HG03354 (cell line): ENCODE results near the gene TPD52L1.

ENCODE experiments used
- ATAC-seq: cut with Tn5 transposase; IDR thresholded peaks from one replicate; pipeline ENCODE4 v1.9.1; 2021; ENCODE audit warnings: mild to moderate bottlenecking; ENCODE audit not compliant: unreplicated experiment, poor library complexity, severe bottlenecking

Gene TPD52L1

DNA sequence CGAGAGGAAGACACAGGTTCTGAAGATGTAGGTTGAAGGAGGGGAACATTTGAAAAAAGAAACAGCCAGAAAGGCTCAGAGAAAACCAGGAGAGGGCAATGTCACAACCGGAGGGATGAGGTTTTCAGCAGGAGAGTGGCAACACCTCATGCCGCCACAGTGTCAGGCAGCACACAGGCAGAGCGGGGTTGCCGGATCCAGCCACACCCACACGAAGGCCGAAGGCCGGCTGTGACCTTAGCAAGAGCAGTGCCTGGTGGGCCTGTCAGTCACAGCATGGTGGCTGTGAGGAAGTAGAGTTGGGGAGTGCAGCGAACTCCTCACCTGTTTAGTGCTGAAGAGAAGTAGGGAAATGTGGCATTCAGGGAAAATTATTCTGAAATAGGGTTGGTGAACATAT, 134.1 kb downstream of the TPD52L1 start:
- no peak for ATAC-seq

DNA sequence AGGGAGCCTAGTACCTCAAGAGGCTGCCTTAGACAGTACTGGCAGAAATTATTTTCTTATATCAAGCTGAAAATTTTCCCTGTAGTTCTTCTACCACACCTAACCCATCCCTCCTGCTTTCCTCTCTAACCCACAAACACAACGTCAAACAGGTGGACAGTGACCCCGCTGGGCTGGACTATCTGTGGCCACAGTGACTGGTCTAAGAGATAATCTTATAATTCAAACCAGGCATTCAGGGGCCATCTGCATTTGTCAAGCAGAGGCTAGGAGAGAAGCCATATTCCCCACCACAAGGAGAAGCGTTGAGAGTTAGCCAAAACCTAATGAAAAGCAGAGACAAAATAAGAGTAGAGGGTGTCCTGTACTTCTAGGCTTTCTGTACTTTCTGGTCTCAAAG, 140.0 kb downstream of the TPD52L1 start:
- ATAC-seq, result no peak

DNA sequence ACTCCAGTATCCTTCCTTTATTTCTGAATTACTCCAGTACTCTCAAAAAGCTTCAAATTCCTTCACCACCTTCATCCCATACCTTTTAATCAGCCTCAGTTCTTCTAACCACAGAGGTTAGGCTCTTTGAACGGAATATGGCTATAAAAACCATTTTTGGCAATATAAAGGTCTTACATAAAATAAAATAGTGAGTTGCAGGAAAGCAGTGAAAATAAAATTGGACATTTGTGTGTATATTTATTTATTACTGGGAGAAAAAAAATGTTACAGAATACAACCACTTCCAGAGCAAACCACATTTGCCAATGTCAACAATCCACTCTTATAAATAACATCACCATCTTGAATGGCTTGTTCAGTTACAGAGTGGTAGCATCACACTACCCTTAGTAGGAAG, 140.5 kb downstream of the TPD52L1 start:
- ATAC-seq, result no peak

DNA sequence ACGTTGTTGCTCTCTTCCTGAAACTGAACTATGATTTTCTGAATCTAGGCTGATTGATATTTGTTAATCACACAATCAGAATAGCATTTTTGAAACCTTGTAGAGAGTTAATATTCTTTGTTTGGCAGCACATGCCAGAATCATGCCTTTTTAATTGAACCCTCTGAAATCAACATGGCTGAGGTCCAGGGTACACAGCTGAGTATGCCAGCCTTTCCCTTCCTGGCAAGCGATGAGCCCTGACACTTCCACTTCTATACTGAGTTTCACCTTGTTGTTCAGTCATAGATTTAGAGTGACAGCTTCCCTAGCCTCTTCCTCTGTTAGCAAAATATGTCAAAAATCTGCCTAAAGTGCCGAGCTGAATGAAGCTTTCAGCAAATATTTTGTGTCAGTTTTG, 141.4 kb downstream of the TPD52L1 start:
- no peak for ATAC-seq

DNA sequence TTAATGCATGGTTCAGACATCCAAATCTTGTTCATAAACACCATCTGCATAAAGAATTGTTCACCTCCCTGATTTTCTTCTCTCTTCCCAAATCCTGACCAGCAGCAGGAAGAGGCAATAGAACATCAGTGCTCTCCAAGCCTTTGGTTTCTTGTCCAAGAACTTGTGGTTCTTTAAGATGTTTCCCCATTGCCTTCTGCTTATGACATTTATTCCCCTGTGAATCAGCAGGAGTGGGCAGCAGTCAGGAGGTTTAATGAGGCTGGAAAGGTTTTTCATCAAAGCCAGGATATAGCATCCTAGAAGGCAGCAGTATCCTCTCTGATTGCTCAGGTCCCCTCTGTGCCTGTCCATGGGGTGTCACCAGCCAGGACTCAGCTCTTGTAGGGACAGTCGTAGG, 142.9 kb downstream of the TPD52L1 start:
- no peak for ATAC-seq

DNA sequence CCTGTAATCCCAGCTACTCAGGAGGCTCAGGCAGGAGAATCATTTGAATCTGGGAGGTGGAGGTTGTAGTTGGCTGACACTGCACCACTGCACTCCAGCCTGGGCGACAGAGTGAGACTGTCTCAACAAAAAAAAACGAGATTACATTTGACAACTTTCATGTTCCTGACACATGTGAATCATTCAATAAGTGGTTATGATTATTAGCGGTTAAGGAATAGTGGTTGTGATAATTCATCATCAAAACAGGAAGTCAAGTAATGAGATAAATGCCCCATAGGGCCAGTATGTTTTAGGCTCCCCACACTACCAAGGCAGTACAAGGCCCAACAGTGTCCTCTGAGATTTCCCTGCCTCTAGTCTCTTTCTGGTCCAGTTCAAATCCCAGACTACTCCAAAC, 145.7 kb downstream of the TPD52L1 start:
- ATAC-seq, result no peak

DNA sequence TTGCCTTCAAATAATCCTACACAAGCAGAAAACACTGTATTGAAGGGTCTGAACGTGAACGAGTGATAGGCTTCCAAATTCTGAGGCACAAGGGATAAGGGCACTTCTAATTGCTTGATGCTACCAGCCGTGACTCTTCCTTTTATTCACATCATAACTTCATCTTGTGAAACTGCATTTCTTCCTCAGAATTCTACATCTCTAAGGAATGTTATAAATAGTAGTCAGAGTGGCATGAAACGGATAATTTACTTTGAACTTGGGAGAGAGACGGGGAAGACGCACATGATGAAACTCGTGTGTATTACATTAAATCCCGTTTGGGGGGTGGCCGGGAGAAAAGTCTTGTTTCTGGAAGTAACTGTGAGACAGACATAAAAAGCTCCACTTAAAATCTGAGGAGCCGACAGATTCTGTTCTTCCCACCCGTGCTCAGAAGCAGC, 147.4 kb downstream of the TPD52L1 start:
- no peak for ATAC-seq

DNA sequence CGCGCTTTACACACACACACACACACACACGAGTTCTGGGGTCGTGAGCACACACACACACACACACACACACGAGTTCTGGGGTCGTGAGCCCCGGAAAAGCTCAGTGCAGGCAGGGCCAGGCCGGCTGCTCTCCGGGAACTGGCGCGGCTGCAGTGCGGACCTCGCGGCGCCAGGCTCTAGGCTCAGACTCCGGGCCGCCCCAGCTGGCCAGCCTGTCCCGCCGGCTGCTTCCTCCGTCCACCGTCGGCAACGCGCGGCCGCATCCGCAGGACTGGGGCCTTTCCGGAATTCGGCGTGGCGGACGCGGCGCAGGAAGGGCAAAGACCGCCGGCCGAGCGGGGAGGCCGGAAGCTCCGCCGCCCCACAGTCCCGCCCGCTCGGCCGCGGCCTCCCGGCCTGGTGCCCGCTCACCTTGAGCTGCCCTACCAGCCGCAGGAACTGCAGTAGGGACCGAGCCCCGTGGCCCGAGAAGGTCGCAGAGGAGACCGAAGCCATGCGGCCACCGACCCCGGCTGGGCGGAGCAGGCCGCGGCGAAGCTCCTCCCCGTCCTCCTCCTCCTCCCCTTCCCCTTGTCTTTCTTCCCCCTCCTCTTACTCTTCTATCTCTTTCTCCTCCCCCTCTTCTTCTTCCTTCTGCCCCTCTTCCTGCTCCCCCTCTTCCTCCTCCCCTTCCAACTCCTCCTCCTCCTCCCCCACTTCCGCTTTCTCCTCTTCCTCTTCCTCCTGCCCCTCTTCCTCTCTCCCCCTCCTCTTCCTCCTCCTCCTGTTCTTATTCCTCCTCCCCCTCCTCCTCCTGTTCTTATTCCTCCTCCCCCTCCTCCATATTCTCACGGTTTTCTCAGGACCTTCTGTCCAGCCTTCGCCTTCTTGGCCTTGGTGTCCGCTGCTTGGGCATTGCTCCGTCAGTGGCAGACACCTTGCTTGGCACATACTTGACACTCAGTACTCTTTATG, 148.1 kb downstream of the TPD52L1 start, which contains the start of gene HDDC2:
HDDC2 (minus strand) TSS at position 533 of the 957 bp plus-strand sequence; CDS start at position 498, 35 bp downstream.
- ATAC-seq, result peak; percentile 86

DNA sequence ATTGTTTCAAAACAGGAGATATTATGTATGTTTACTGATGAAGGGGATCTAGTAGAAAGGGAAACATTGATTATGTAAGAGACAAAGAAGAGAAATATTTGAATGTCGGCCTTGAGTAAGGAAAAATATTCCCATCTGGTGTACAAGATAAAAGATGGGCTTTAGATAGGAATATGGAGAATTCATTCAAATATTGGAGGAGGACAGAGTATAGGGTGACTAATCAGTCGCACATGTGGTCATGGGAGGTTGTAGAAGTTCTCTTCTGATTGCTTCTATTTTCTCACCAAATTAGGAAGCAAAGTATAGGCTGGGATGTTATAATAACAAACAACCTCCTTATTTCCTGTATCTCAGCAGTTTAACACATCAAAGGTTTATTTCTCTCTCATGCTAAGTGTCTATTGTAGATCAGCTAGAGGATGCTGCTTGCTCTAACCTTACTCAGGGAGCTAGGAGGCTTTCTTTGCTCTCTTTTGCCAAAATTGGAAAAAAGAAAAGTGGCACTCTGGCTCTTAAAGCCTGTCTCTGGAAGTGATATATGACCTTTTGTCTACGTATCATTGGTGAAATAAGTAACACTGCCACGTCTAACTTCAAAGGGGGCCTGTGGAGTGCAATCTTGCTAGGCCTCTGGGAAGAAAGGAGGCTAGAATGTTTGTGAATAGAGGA, 149.4 kb downstream of the TPD52L1 start:
- ATAC-seq, result no peak

DNA sequence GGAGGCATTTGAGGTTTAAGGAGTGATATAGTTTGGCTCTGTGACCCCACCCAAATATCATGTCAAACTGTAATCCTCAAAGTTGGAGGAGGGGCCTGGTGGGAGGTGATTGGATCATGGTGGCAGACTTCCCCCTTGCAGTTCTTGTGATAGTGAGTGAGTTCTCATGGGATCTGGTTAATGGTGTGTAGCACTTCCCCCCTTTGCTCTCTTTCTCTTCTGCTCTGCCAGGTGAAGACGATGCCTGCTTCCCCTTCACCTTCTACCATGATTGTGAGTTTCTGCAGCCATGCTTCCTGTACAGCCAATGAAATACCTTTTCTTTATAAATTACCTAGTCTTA, 149.9 kb downstream of the TPD52L1 start:
- no peak for ATAC-seq

DNA sequence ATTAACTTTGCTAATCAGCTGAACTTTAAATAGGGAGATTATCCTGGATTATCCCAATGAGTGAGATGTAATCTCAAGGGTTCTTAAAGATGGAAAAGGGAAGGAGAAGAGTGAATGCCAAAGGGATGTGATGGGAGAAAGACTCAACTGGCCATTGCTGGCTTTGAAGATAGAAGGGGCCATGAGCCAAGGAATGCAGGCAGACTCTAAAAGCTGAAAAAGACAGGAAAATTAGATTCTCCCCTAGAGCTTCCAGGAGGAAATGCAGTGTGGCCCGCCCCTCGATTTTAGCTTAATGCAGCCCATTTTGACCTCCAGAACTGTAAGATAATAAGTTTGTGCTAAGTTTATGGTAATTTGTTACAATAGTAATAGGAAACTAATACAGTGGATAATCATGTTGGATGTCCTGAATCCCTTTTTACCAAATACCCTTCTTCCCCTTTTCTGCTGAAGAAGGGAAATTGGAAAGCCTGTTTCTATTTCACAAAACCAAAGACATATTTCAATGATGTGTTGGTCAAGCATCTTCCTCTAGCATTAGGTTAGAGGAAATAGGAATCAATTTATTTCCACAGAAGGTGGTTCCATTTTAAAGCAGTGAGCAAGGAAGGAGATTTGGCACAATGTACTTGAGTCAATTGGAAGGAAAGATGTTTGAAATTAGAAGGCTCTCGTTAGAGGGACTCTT, 151.5 kb downstream of the TPD52L1 start:
- no peak for ATAC-seq

DNA sequence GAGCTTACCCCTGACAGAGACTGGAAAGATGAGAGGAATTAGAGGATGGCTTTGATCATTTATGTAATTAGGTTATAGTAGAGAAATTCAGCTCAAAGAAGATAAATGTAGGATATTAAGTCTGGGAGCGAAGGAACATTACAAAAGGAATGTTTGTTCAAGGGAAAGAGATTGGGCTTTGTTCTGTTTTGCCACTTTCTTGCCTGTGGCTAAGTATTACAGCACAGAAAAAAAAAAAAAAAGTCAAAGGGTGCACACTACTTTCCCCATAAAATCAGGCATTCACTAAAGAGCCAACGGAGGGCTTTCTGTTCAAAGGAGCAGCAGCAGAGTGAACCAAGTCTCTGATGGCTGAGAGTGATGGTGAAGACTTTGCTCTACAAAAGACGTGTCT, 153.2 kb downstream of the TPD52L1 start:
- ATAC-seq, result no peak

DNA sequence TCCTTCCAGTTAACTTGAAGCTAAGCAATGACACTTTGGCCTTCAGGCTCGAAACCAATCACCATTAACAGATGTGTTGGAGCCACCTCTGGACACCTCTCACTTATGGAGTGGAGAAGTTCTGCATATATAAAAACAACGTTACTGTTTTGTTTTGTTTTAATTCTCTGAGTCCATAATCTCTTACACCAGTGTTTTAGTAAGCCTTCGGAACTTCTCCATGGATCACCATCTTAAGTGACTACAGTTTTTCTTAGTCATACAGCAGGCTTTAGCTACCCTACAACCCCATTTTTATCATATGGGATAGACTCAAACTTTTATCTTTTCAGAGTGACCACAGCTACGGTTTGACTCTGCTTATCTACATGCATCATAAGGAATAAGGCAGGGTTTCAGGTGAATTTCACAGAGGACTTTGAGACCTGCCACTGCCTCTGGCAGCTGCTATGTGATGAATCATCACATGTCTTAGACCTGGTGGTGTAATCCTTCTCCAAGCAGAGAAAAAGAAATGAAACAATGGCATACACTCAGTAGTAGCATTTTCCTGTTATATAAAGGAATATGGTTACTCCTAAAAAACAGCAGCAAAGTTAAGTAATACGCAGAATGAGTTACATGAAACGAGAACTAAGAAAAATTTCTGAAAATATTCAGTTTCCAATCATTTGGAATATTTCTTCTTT, 153.7 kb downstream of the TPD52L1 start:
- ATAC-seq, result no peak

DNA sequence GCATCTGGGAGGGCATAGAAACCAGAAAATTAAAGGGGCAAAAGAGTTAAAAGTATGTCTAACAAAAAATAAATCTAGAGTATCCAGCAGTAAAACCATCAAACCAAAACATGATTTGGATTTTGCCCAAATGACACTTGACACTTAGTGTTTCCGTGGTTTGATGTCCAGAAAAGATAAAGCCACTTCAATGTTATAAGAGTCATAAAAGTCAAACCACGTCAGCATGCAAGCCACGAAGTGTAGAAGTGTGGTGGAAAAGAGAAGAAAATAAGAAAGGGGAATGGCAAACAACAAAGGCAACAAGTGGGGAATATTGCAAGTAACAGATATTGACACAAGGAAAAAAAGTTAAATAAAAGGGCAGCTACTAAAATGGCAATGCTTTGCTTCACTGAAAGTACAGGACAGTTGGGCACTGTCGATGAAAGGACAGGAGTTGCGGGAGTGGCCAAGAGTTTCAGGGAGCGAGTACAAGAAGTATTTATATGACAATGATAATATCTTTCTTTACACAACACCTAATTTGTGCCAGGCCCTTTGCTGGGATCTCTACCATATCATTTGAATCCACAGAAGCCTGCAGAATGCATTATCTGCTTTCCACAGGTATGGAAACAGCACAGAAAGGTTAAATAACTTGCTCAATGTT, 154.5 kb downstream of the TPD52L1 start:
- no peak for ATAC-seq

DNA sequence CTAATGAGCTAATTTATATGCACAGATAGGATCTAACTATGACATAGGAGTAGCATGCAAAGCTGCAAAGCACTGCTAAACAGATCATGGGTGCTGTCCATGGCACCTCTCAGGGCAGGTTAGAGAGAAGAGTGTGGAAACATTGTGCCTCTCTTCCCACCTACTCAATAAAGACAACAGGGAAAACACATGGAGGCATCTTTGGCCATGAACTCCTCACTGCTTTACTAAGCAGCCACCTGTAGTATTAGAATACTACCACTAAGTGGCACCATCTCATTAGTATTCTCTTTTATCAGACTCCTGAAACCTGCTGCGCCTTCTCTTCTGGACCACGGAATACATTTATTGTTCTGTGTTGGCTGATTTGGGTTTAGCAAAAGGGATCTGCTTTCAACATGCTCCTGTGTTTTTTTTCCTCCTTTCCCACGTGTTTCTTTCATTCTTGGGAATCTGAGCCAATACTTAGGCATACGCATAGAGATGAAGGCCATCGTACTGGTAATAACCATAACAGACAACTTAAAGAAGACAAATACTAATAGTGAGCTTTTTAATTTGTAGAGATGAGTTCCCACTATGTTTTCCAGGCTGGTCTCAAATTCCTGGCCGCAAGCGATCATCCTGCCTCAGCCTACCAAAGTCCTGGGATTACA, 157.5 kb downstream of the TPD52L1 start:
- peak; percentile 84 for ATAC-seq

DNA sequence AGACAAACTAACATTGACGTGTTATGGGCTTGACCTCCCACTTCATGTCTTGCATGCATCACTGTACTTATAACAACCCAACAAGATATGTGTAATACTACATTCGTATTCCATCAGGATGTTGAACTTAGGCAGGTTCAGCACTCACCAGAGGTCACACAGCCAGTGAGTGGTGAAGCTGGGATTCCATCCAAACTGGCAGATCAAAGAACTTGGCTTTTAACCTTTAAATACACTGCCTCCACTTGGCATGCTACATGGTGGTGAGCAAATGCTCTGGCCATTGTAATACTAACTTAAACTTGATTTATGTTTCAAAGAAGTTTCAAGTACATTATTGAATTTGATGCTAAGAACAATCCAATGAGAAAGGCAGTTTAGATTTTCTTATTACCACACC, 158.9 kb downstream of the TPD52L1 start:
- no peak for ATAC-seq

DNA sequence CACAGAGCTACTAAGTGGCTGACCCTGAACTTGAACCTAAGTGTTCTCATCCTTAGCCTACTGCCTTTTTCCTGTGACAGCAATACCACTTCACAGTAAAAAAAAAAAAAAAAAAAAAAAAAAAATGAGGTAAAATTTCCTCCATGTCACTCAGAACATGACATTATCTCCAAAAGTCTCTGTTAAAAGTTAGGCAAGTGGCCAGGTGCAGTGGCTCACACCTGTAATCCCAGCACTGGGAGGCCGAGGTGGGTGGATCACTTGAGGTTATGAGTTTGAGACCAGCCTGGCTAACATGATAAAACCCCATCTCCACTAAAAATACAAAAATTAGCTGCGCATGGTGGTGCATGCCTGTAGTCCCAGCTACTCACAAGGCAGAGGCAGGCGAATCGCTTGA, 159.4 kb downstream of the TPD52L1 start:
- no peak for ATAC-seq
